Spleen (tissue), 11 donors: ENCODE data around the gene MED13L. TPM values are rescaled to one million over a fixed set of nuclear protein-coding genes. Genes with fewer than 3 reads are reported as not detected.

Experiments used
- DNase-seq: peaks from one replicate; pipeline ENCODE4 v3.0.0-alpha.2; 2020
- H3K27ac ChIP-seq, 8 donors: fragments of 200-600 bp; sonication (generic) in 7 of 8; 1 replicate in 4 of 8; 2 replicates in 4 of 8; pipeline versions ENCODE4 v1.5.0 to v1.8.0; 2016 to 2021; ENCODE audit warnings: inconsistent platforms in 4 of 8, mild to moderate bottlenecking in 4 of 8, moderate library complexity in 1 of 8
- H3K27me3 ChIP-seq, 7 donors: fragments of 200-600 bp; sonication (generic) in 6 of 7; replicated peaks in 1 of 7; 1 replicate in 4 of 7; 2 replicates in 3 of 7; pipeline versions ENCODE4 v1.5.0 to v1.8.0; 2016 to 2021; ENCODE audit warnings: inconsistent platforms in 3 of 7, mild to moderate bottlenecking in 1 of 7
- H3K36me3 ChIP-seq, 6 donors: fragments of 200-600 bp; sonication (generic) in 5 of 6; 1 replicate in 4 of 6; 2 replicates in 2 of 6; pipeline versions ENCODE4 v1.5.0 to v1.8.0; 2016 to 2021; ENCODE audit warnings: inconsistent platforms in 2 of 6
- H3K4me1 ChIP-seq, 6 donors: fragments of 200-600 bp; sonication (generic) in 5 of 6; 1 replicate in 3 of 6; 2 replicates in 3 of 6; pipeline versions ENCODE4 v1.5.0 to v1.8.0; 2016 to 2021; ENCODE audit warnings: inconsistent platforms in 3 of 6
- H3K4me3 ChIP-seq, 8 donors: fragments of 200-600 bp; sonication (generic) in 7 of 8; 1 replicate in 4 of 8; 2 replicates in 4 of 8; pipeline versions ENCODE4 v1.5.0 to v1.8.0; 2016 to 2021; ENCODE audit warnings: inconsistent platforms in 4 of 8, mild to moderate bottlenecking in 4 of 8, moderate library complexity in 2 of 8
- H3K9me3 ChIP-seq, 8 donors: fragments of 200-600 bp; sonication (generic) in 7 of 8; 1 replicate in 4 of 8; 2 replicates in 4 of 8; pipeline versions ENCODE4 v1.5.0 to v1.8.0; 2016 to 2021; ENCODE audit warnings: inconsistent platforms in 4 of 8
- POLR2A ChIP-seq, 3 donors: fragments of 450-650 bp; IDR thresholded peaks; one replicate each; pipeline ENCODE4 v1.5.1; 2017; ENCODE audit warnings: antibody characterized with exemption in 3 of 3, mild to moderate bottlenecking in 1 of 3
- POLR2AphosphoS5 ChIP-seq, 3 donors: sonication (generic); formaldehyde crosslinking; IDR thresholded peaks; one replicate each; pipeline ENCODE4 v1.5.1; 2017; ENCODE audit warnings: antibody characterized with exemption in 3 of 3
- WGBS, 5 donors: extraction: QIAGEN DNeasy Blood & Tissue Kit in 3 of 5; methylation state at CpG; one replicate each; pipeline versions ENCODE4 v1.1.5 to v1.1.7; 2013 to 2018; 5-methylcytosine and 5-hydroxymethylcytosine counted together
- intact Hi-C: fragments of 100-400 bp; cut with DNase I; formaldehyde crosslinking; loops from one replicate; pipeline ENCODE4 v1.15.0; 2023; ENCODE audit warnings: low total_unique reads
- polyA plus RNA-seq, 3 donors: library from polyadenylated mRNA; stranded (reverse); fragments of 200-250 nt; gene quantifications; one replicate each; pipeline ENCODE4 v1.2.1, GENCODE V29; 2013
- total RNA-seq, 7 donors: library from RNA; depleted of rRNA in 3 of 7; stranded (reverse); fragments of >200 nt in 3 of 7; fragmentation: NEBNext Ultra II Directional in 4 of 7; extraction: Animal tissue kit (Norgen Biotek cat#: 25700) in 4 of 7; gene quantifications; one replicate each; pipeline versions ENCODE4 v1.1.0 to v1.2.1, GENCODE V29; 2016 to 2021
- TF ChIP-seq, protein P1 (sequence below), 11 experiments: fragments of 200-600 bp in 7 of 11; fragments of 450-650 bp in 4 of 11; sonication (generic) in 4 of 11; IDR thresholded peaks in 8 of 11; conservative IDR thresholded peaks in 3 of 11; 1 replicate in 7 of 11; 2 replicates in 4 of 11; pipeline versions ENCODE4 v1.4.0 to v1.8.0; 2016 to 2021; ENCODE audit warnings: antibody characterized with exemption in 11 of 11, inconsistent platforms in 4 of 11, mild to moderate bottlenecking in 1 of 11
- donor health status: healthy with polysubstance abuse.
- donor health status: DM: no; HTN: no; CAD: no; lungs with moderate emphysema.
- donor health status: DM: no; HTN: no; CAD: no.
- donor health status: Bipolar disorder and iron deficiency.
- donor health status: healthy.
- donor health status: DM: no; HTN: no; CAD: no.
- donor health status: DM: yes; HTN: yes; CAD: no.

MED13L gene
- total and polyA plus RNA-seq, 10 donors, result 13.4 to 255 (median 185) TPM

DNA sequence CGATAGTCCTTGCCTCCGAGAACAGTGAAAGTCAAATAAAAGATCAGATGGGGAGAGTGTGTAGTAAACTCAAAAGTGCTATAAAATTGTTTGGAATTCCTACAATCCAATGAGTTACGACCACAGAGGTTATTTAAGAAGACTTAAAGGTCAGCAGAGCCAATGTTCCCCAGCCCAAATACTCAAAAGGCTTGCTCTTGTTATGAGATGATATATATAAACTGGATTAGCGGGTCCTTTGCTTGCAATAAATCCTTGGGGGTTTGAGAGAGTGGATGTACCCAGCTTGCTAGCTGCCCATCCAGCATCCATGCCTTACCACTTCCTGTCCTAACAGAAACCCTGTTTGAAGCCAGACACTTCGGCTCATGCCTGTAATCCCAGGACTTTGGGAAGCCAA is 29.0 kb upstream of the MED13L start:
- H3K9me3 ChIP-seq, result peaks cover 0 to 16% (median 13%) of the 10 kb centered on the region in 8 donors
- H3K27me3 ChIP-seq, result no peaks in the 10 kb centered on the region
- no peak for TF ChIP-seq POLR2AphosphoS5 (IDR thresholded peaks at IDR 0.05)
- TF ChIP-seq, protein P1, sequence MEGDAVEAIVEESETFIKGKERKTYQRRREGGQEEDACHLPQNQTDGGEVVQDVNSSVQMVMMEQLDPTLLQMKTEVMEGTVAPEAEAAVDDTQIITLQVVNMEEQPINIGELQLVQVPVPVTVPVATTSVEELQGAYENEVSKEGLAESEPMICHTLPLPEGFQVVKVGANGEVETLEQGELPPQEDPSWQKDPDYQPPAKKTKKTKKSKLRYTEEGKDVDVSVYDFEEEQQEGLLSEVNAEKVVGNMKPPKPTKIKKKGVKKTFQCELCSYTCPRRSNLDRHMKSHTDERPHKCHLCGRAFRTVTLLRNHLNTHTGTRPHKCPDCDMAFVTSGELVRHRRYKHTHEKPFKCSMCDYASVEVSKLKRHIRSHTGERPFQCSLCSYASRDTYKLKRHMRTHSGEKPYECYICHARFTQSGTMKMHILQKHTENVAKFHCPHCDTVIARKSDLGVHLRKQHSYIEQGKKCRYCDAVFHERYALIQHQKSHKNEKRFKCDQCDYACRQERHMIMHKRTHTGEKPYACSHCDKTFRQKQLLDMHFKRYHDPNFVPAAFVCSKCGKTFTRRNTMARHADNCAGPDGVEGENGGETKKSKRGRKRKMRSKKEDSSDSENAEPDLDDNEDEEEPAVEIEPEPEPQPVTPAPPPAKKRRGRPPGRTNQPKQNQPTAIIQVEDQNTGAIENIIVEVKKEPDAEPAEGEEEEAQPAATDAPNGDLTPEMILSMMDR (IDR thresholded peaks at IDR 0.05 in 8 of 11, conservative IDR thresholded peaks at IDR 0.05 in 3 of 11), result no peak
- no peak for TF ChIP-seq POLR2A (IDR thresholded peaks at IDR 0.05)
- intact Hi-C loops, result no loop called here
- H3K4me3 ChIP-seq, result no peak overlapping the region
- DNase-seq, result no peak
- WGBS, 5 donors, result 85 to 94% (median 89%) methylated on average over 5 of the region's 5 CpGs
- no peaks in the 10 kb centered on the region for H3K36me3 ChIP-seq
- no peak overlapping the region for H3K27ac ChIP-seq
- H3K4me1 ChIP-seq, result peaks cover 0 to 27% (median 11%) of the 10 kb centered on the region in 6 donors

GRCh38 chr12:116304621-116305020 is 27.1 kb upstream of the MED13L start:
- Histone ChIP-seq H3K4me3 (no peak overlapping the region), H3K36me3 (no peaks in the 10 kb centered on the region), H3K4me1 (peaks cover 0 to 35% (median 12%) of the 10 kb centered on the region in 6 donors), H3K9me3 (peaks cover 0 to 9% (median 6%) of the 10 kb centered on the region in 8 donors), H3K27ac (peak overlapping the region in 1 of 8 donors; percentile 37), H3K27me3 (no peaks in the 10 kb centered on the region)
- no peak for TF ChIP-seq POLR2AphosphoS5 (IDR thresholded peaks at IDR 0.05)
- TF ChIP-seq POLR2A (IDR thresholded peaks at IDR 0.05), result no peak
- intact Hi-C loops, result no loop called here
- no peak for DNase-seq
- 92 to 97% (median 94%) methylated on average over 4 of the region's 4 CpGs for WGBS, 5 donors

DNA sequence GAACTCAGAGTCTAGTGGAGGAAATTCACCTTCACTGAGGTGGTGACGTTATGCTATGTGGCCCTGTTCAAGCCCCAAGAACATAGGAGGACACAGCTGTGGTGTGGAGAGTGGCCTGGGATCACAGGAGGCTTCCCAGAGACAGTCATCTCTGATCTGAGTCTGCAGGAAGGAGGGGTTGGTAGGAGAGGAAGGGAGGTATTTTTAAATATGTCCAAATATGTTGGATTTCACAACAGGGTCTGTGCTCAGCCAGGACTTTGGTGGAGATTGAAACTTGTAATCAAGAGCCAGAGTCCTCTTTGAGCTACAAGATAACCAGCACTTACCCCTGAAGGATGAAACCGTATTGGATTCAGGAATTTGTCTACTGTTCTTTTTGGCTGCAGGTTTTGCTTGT is 26.4 kb upstream of the MED13L start:
- TF ChIP-seq POLR2AphosphoS5 (IDR thresholded peaks at IDR 0.05) (no peak), POLR2A (IDR thresholded peaks at IDR 0.05) (no peak)
- TF ChIP-seq, protein P1 (IDR thresholded peaks at IDR 0.05 in 8 of 11, conservative IDR thresholded peaks at IDR 0.05 in 3 of 11), result no peak
- DNase-seq, result no peak
- no peaks in the 10 kb centered on the region for H3K36me3 ChIP-seq
- 38 to 76% (median 51%) methylated on average over 2 of the region's 2 CpGs for WGBS, 5 donors
- H3K9me3 ChIP-seq, result peaks cover 0 to 2% (median under 1%) of the 10 kb centered on the region in 8 donors
- H3K4me1 ChIP-seq, result peaks cover 0 to 42% (median 13%) of the 10 kb centered on the region in 6 donors
- intact Hi-C loops, result no loop called here
- peak overlapping the region in 4 of 8 donors; percentile 11 to 39 (median 26) for H3K27ac ChIP-seq
- H3K27me3 ChIP-seq, result no peaks in the 10 kb centered on the region
- no peak overlapping the region for H3K4me3 ChIP-seq

DNA sequence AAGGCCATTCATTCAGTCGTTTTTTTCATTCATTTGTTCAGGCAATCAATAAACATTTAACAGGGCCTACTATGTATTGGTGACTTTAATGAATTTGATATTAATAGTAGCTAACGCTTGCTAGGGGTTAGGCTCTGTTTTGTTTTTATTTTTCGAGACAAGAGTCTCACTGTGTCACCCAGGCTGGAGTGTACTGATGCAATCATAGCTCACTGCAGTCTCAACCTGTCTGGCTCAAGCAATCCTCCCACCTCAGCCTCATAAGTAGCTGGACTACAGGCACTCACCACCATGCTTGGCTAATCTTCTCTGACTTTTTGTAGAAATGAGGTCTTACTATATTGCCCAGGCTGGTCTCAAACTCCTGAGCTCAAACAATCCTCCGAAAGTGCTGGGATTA is 25.6 kb upstream of the MED13L start:
- Histone ChIP-seq H3K4me3 (no peak overlapping the region), H3K27ac (peak overlapping the region in 3 of 8 donors; percentile 17 to 39 (median 37)), H3K4me1 (peaks cover 0 to 44% (median 13%) of the 10 kb centered on the region in 6 donors), H3K9me3 (no peaks in the 10 kb centered on the region), H3K36me3 (no peaks in the 10 kb centered on the region), H3K27me3 (no peaks in the 10 kb centered on the region)
- intact Hi-C loops, result no loop called here
- WGBS, 5 donors, result 65 to 87% (median 74%) methylated on average over 4 of the region's 4 CpGs
- TF ChIP-seq POLR2A (IDR thresholded peaks at IDR 0.05), result no peak
- TF ChIP-seq POLR2AphosphoS5 (IDR thresholded peaks at IDR 0.05), result no peak
- TF ChIP-seq, protein P1 (IDR thresholded peaks at IDR 0.05 in 8 of 11, conservative IDR thresholded peaks at IDR 0.05 in 3 of 11), result no peak
- DNase-seq, result no peak
